GM23248 (cell line): ENCODE measurements around the gene GABRG3. TPM values are rescaled to one million over a fixed set of nuclear protein-coding genes. Genes with fewer than 3 reads are reported as not detected.
A peak's percentile ranks its signal among the peaks of the same experiment; 100 is the strongest.

Source experiments
- DNase-seq: peaks from one replicate; pipeline ENCODE4 v3.0.0-alpha.2; 2015
- H2AFZ ChIP-seq: fragments of 200-600 bp; sonication (generic); 2 replicates; pipeline ENCODE4 v1.6.1; 2016; ENCODE audit warnings: antibody characterized with exemption
- H3F3A ChIP-seq: fragments of 200-600 bp; sonication (generic); 2 replicates; pipeline ENCODE4 v1.6.1; 2016; ENCODE audit warnings: mild to moderate bottlenecking, antibody characterized with exemption, mixed run types; ENCODE audit not compliant: insufficient read depth
- H3K27ac ChIP-seq: fragments of 200-600 bp; sonication (generic); 2 replicates; pipeline ENCODE4 v1.5.1; 2016; ENCODE audit warnings: mild to moderate bottlenecking
- H3K27me3 ChIP-seq: fragments of 200-600 bp; sonication (generic); replicated peaks from 2 replicates; pipeline ENCODE4 v1.6.1; 2016; ENCODE audit warnings: mild to moderate bottlenecking; ENCODE audit not compliant: insufficient read depth
- H3K36me3 ChIP-seq: fragments of 200-600 bp; sonication (generic); 2 replicates; pipeline ENCODE4 v1.6.1; 2016; ENCODE audit warnings: low read depth, mild to moderate bottlenecking
- H3K4me1 ChIP-seq: fragments of 200-600 bp; sonication (generic); 2 replicates; pipeline ENCODE4 v1.6.1; 2016; ENCODE audit warnings: mild to moderate bottlenecking; ENCODE audit not compliant: insufficient read depth
- H3K4me2 ChIP-seq: fragments of 200-600 bp; sonication (generic); one replicate; pipeline ENCODE4 v1.6.1; 2016; ENCODE audit warnings: mild to moderate bottlenecking; ENCODE audit not compliant: unreplicated experiment
- H3K4me3 ChIP-seq: fragments of 200-600 bp; sonication (generic); 2 replicates; pipeline ENCODE4 v1.5.1; 2016; ENCODE audit warnings: mild to moderate bottlenecking
- H3K79me2 ChIP-seq: fragments of 200-600 bp; sonication (generic); 2 replicates; pipeline ENCODE4 v1.6.1; 2016; ENCODE audit warnings: mild to moderate bottlenecking; ENCODE audit not compliant: insufficient read depth
- H3K9ac ChIP-seq: fragments of 200-600 bp; sonication (generic); 2 replicates; pipeline ENCODE4 v1.6.1; 2016; ENCODE audit warnings: mild to moderate bottlenecking
- H3K9me2 ChIP-seq: fragments of 200-600 bp; sonication (generic); 2 replicates; pipeline ENCODE4 v1.6.1; 2016; ENCODE audit warnings: mixed run types, mild to moderate bottlenecking, moderate library complexity; ENCODE audit not compliant: insufficient read depth
- H3K9me3 ChIP-seq: fragments of 200-600 bp; sonication (generic); one replicate; pipeline ENCODE4 v1.6.1; 2017; ENCODE audit warnings: low read depth
- H4K20me1 ChIP-seq: fragments of 200-600 bp; sonication (generic); 2 replicates; pipeline ENCODE4 v1.6.0; 2016; ENCODE audit not compliant: insufficient read depth
- EZH2 ChIP-seq: fragments of 200-600 bp; sonication (generic); IDR thresholded peaks from 2 replicates; pipeline ENCODE4 v1.6.1; 2018; ENCODE audit warnings: antibody characterized with exemption, mild to moderate bottlenecking; ENCODE audit not compliant: insufficient read depth, poor library complexity, severe bottlenecking
- EZH2phosphoT487 ChIP-seq: fragments of 200-600 bp; sonication (generic); IDR thresholded peaks from 2 replicates; pipeline ENCODE4 v1.6.1; 2018; ENCODE audit warnings: antibody characterized with exemption, moderate library complexity, mild to moderate bottlenecking, low read depth; ENCODE audit not compliant: insufficient read depth
- WGBS, 2 experiments: methylation state at CpG; one replicate each; pipeline ENCODE4 v1.1.6; 2015 to 2017; ENCODE audit warnings: low lambda C conversion rate in 2 of 2, low coverage in 1 of 2; ENCODE audit errors: missing lambda C conversion rate in 2 of 2; 5-methylcytosine and 5-hydroxymethylcytosine counted together
- in situ Hi-C: fragments of 300-500 bp; cut with MboI; formaldehyde crosslinking; loops from 2 replicates; pipeline ENCODE4 v1.15.0; 2020
- polyA plus RNA-seq: library from polyadenylated mRNA; unstranded; fragments of >200 nt; fragmentation: Nextera tagmentation; extraction: Ambion mirVana; gene quantifications from 2 replicates; pipeline ENCODE4 v1.2.1, GENCODE V29; 2016
- total RNA-seq: library from RNA; depleted of rRNA; stranded (reverse); fragments of >200 nt; shearing (Covaris generic); gene quantifications from 2 replicates; pipeline ENCODE4 v1.2.3, GENCODE V29; 2014

Gene GABRG3
- total and polyA plus RNA-seq, 2 experiments from 2014 or later, result not detected

- H4K20me1 ChIP-seq, result no peaks in the 10 kb centered on the region
- no peaks in the 10 kb centered on the region for H3F3A ChIP-seq
- no peaks in the 10 kb centered on the region for H3K36me3 ChIP-seq
- H3K4me2 ChIP-seq, result no peak overlapping the region
- in situ Hi-C loops, result no loop called here
- no peaks in the 10 kb centered on the region for H3K9me2 ChIP-seq
- no peaks in the 10 kb centered on the region for H3K9me3 ChIP-seq
- 60 to 64% methylated on average over 7 of the region's 7 CpGs for WGBS, 2 experiments
- no peaks in the 10 kb centered on the region for H3K27me3 ChIP-seq
- no peaks in the 10 kb centered on the region for H3K79me2 ChIP-seq
- H2AFZ ChIP-seq, result no peak overlapping the region
- peaks cover 6% of the 10 kb centered on the region for H3K4me1 ChIP-seq
- no peak overlapping the region for H3K4me3 ChIP-seq
- no peak overlapping the region for H3K27ac ChIP-seq
- TF ChIP-seq EZH2 (no peak), EZH2phosphoT487 (no peak)
- no peak overlapping the region for H3K9ac ChIP-seq
- no peak for DNase-seq
These were observed 266.4 kb downstream of the GABRG3 start for GRCh38 chr15:27237319-27237939.

DNA sequence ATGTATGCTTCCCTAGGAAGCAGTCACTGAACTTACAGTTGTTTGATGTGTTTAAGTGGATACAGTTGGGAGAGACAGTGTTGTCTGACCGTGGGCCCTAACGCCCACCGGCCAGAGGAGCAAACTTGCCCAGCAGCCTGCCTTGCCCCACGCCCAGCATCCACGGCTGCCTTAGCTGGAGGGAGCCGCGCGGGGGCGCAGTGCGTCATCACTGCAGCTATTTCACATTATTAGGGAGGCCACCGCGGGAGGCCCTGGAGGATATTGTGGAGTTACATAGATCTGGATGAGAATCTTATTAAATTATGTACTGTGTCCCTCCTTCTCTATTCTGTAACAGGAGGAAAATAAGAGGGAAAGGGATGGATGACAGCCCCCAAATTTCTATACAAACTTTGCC, 267.2 kb downstream of the GABRG3 start:
- in situ Hi-C loops, result no loop called here
- H3K4me3 ChIP-seq, result no peak overlapping the region
- no peaks in the 10 kb centered on the region for H3K36me3 ChIP-seq
- no peak overlapping the region for H2AFZ ChIP-seq
- no peak for DNase-seq
- no peaks in the 10 kb centered on the region for H3K79me2 ChIP-seq
- no peaks in the 10 kb centered on the region for H3K27me3 ChIP-seq
- H3K4me1 ChIP-seq, result peaks cover 6% of the 10 kb centered on the region
- no peaks in the 10 kb centered on the region for H3K9me2 ChIP-seq
- no peaks in the 10 kb centered on the region for H4K20me1 ChIP-seq
- no peaks in the 10 kb centered on the region for H3K9me3 ChIP-seq
- WGBS, 2 experiments, result 52% methylated on average over 12 of the region's 12 CpGs
- H3K27ac ChIP-seq, result no peak overlapping the region
- H3F3A ChIP-seq, result no peaks in the 10 kb centered on the region
- H3K4me2 ChIP-seq, result no peak overlapping the region
- no peak overlapping the region for H3K9ac ChIP-seq
- TF ChIP-seq EZH2phosphoT487 (no peak), EZH2 (no peak)

GRCh38 chr15:27238707-27239423, 267.9 kb downstream of the GABRG3 start:
- Histone ChIP-seq H2AFZ (no peak overlapping the region), H3F3A (no peaks in the 10 kb centered on the region), H3K27me3 (no peaks in the 10 kb centered on the region), H3K4me1 (peaks cover 6% of the 10 kb centered on the region), H3K27ac (no peak overlapping the region), H3K4me2 (no peak overlapping the region), H3K36me3 (no peaks in the 10 kb centered on the region), H3K79me2 (no peaks in the 10 kb centered on the region), H3K9ac (no peak overlapping the region), H3K4me3 (no peak overlapping the region), H3K9me2 (no peaks in the 10 kb centered on the region), H4K20me1 (no peaks in the 10 kb centered on the region), H3K9me3 (no peaks in the 10 kb centered on the region)
- 25 to 35% methylated on average over 10 of the region's 10 CpGs for WGBS, 2 experiments
- in situ Hi-C loops, result no loop called here
- no peak for TF ChIP-seq EZH2phosphoT487
- TF ChIP-seq EZH2, result no peak
- no peak for DNase-seq

GRCh38 chr15:27241943-27242342, 271.0 kb downstream of the GABRG3 start:
- Histone ChIP-seq H4K20me1 (no peaks in the 10 kb centered on the region), H3K4me2 (no peak overlapping the region), H3K9ac (no peak overlapping the region), H3K9me2 (no peaks in the 10 kb centered on the region), H2AFZ (0 out of 2 replicates have a peak overlapping the region, but pooled peaks have one; percentile 3), H3K27me3 (no peaks in the 10 kb centered on the region), H3K79me2 (no peaks in the 10 kb centered on the region), H3K36me3 (no peaks in the 10 kb centered on the region), H3F3A (no peaks in the 10 kb centered on the region), H3K9me3 (no peaks in the 10 kb centered on the region), H3K4me3 (no peak overlapping the region), H3K27ac (no peak overlapping the region), H3K4me1 (no peaks in the 10 kb centered on the region)
- 29 to 37% methylated on average over 2 of the region's 2 CpGs for WGBS, 2 experiments
- in situ Hi-C loops, result no loop called here
- peak; percentile 56 for DNase-seq
- TF ChIP-seq EZH2 (no peak), EZH2phosphoT487 (no peak)
